GM23338 (cell line): ENCODE measurements around the gene RSPH3.

Experiments
- CREB1 ChIP-seq: fragments of 250-450 bp; sonication (Bioruptor Pico); IDR thresholded peaks from 2 replicates; pipeline ENCODE4 v1.5.0; 2020; ENCODE audit warnings: low read depth, mild to moderate bottlenecking, moderate library complexity
- CTCF ChIP-seq, 2 experiments: fragments of 200-600 bp in 1 of 2; sonication (generic) in 1 of 2; conservative IDR thresholded peaks; 2 replicates each; pipeline versions ENCODE4 v1.5.1 to v1.6.1; 2016 to 2017; ENCODE audit warnings: antibody characterized with exemption in 2 of 2, low read depth in 2 of 2, mild to moderate bottlenecking in 2 of 2, moderate library complexity in 1 of 2
- EZH2 ChIP-seq: fragments of 200-600 bp; sonication (generic); IDR thresholded peaks from one replicate; pipeline ENCODE4 v1.8.0; 2017; ENCODE audit warnings: antibody characterized with exemption, mild to moderate bottlenecking, low read depth; ENCODE audit not compliant: unreplicated experiment
- EZH2phosphoT487 ChIP-seq: fragments of 200-600 bp; sonication (generic); IDR thresholded peaks from one replicate; pipeline ENCODE4 v1.8.1; 2018; ENCODE audit warnings: antibody characterized with exemption; ENCODE audit not compliant: unreplicated experiment
- JUNB ChIP-seq: IDR thresholded peaks from one replicate; pipeline ENCODE4 v1.6.1; 2016; ENCODE audit warnings: antibody characterized with exemption; ENCODE audit not compliant: unreplicated experiment
- NANOG ChIP-seq: IDR thresholded peaks from 2 replicates; pipeline ENCODE4 v1.6.1; 2016; ENCODE audit warnings: antibody characterized with exemption, borderline replicate concordance
- POLR2AphosphoS5 ChIP-seq: IDR thresholded peaks from 2 replicates; pipeline ENCODE4 v1.6.1; 2016; ENCODE audit warnings: antibody characterized with exemption, low read depth
- REST ChIP-seq: IDR thresholded peaks from one replicate; pipeline ENCODE4 v1.6.1; 2018; ENCODE audit warnings: antibody characterized with exemption; ENCODE audit not compliant: unreplicated experiment
- STAT1 ChIP-seq: IDR thresholded peaks from one replicate; pipeline ENCODE4 v1.6.1; 2016; ENCODE audit warnings: antibody characterized with exemption; ENCODE audit not compliant: unreplicated experiment
- ZNF114 ChIP-seq: fragments of 250-450 bp; sonication (Bioruptor Pico); IDR thresholded peaks from 2 replicates; pipeline ENCODE4 v1.5.0; 2020; ENCODE audit warnings: mild to moderate bottlenecking, moderate library complexity
- ZNF331 ChIP-seq: fragments of 250-450 bp; sonication (Bioruptor Pico); IDR thresholded peaks from 2 replicates; pipeline ENCODE4 v1.5.0; 2020; ENCODE audit warnings: low read depth, mild to moderate bottlenecking, moderate library complexity
- TF ChIP-seq, protein P1 (sequence below): IDR thresholded peaks from 2 replicates; pipeline ENCODE4 v1.6.1; 2016; ENCODE audit warnings: antibody characterized with exemption

- TF ChIP-seq CTCF (conservative IDR thresholded peaks at IDR 0.05; ENCODE audit: low read depth in 2 of 2) (no peak), NANOG (no peak), EZH2 (no peak), EZH2phosphoT487 (no peak), POLR2AphosphoS5 (no peak), REST (no peak), JUNB (no peak), CREB1 (no peak), ZNF114 (no peak), STAT1 (no peak), ZNF331 (no peak)
- TF ChIP-seq, protein P1, sequence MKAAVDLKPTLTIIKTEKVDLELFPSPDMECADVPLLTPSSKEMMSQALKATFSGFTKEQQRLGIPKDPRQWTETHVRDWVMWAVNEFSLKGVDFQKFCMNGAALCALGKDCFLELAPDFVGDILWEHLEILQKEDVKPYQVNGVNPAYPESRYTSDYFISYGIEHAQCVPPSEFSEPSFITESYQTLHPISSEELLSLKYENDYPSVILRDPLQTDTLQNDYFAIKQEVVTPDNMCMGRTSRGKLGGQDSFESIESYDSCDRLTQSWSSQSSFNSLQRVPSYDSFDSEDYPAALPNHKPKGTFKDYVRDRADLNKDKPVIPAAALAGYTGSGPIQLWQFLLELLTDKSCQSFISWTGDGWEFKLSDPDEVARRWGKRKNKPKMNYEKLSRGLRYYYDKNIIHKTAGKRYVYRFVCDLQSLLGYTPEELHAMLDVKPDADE: no peak
Observed at GRCh38 chr6:159043251-159043650, 43.2 kb upstream of the RSPH3 start.
